Activated naive CD4-positive, alpha-beta T cell treated with anti-CD3 and anti-CD28 coated beads, Interleukin-2, amount 10 ng/mL, durations not matched to agents 7 days and 5 days (primary cell): ENCODE data around the gene TCEA3.

Experiments used
- CTCF ChIA-PET: fragments of 350-600 bp; sonication (Branson Sonifier 250); formaldehyde crosslinking; loops from one replicate; lab custom pipeline; 2021; ENCODE audit warnings: antibody characterized with exemption; lab: Charles Lee
- DNase-seq: peaks from one replicate; pipeline ENCODE4 v3.0.0-alpha.2; 2020
- H3K27ac Mint-ChIP-seq: one replicate; pipeline ENCODE4 v1.8.0; 2021; ENCODE audit warnings: mild to moderate bottlenecking, moderate library complexity, mixed read lengths
- H3K27me3 Mint-ChIP-seq: one replicate; pipeline ENCODE4 v1.8.0; 2021; ENCODE audit warnings: mild to moderate bottlenecking, mixed read lengths
- H3K36me3 Mint-ChIP-seq: one replicate; pipeline ENCODE4 v1.8.0; 2021; ENCODE audit warnings: mixed read lengths
- H3K4me1 Mint-ChIP-seq: one replicate; pipeline ENCODE4 v1.8.0; 2021; ENCODE audit warnings: mixed read lengths
- H3K4me3 Mint-ChIP-seq: one replicate; pipeline ENCODE4 v1.8.0; 2021; ENCODE audit warnings: mild to moderate bottlenecking, moderate library complexity, mixed read lengths
- H3K9me3 Mint-ChIP-seq: one replicate; pipeline ENCODE4 v1.8.0; 2021; ENCODE audit warnings: mixed read lengths

The TCEA3 gene

GRCh38 chr1:23368562-23369334 lies 55.8 kb downstream of the TCEA3 start:
- Mint-ChIP-seq H3K4me3 (peak overlapping the region; percentile 97), H3K9me3 (peaks cover 19% of the 10 kb centered on the region), H3K27me3 (no peaks in the 10 kb centered on the region), H3K27ac (peak overlapping the region; percentile 98), H3K4me1 (peaks cover 40% of the 10 kb centered on the region), H3K36me3 (peaks cover 35% of the 10 kb centered on the region)
- CTCF ChIA-PET, result interaction anchor here (0.8 to 1.5 kb wide), 6 partner anchors 23 to 189 kb away, joined by 3 to 7 read pairs (median 4); partner anchors contain the start of gene HNRNPR
- peak; percentile 91 for DNase-seq

GRCh38 chr1:23367791-23368561 lies 56.6 kb downstream of the TCEA3 start:
- Mint-ChIP-seq H3K4me1 (peaks cover 40% of the 10 kb centered on the region), H3K9me3 (peaks cover 24% of the 10 kb centered on the region), H3K27ac (peak overlapping the region; percentile 98), H3K36me3 (peaks cover 42% of the 10 kb centered on the region), H3K27me3 (no peaks in the 10 kb centered on the region), H3K4me3 (peak overlapping the region; percentile 97)
- DNase-seq, result peak; percentile 99
- CTCF ChIA-PET, result interaction anchor here (0.8 to 1.5 kb wide), 6 partner anchors 22 to 190 kb away, joined by 3 to 7 read pairs (median 4); partner anchors contain the start of gene HNRNPR

- peaks cover 47% of the 10 kb centered on the region for H3K36me3 Mint-ChIP-seq
- peaks cover 29% of the 10 kb centered on the region for H3K9me3 Mint-ChIP-seq
- H3K4me3 Mint-ChIP-seq, result peak overlapping the region; percentile 97
- H3K27me3 Mint-ChIP-seq, result no peaks in the 10 kb centered on the region
- H3K4me1 Mint-ChIP-seq, result peaks cover 40% of the 10 kb centered on the region
- H3K27ac Mint-ChIP-seq, result peak overlapping the region; percentile 98
- CTCF ChIA-PET, result interaction anchor here (1.3 to 1.5 kb wide), 2 partner anchors 23 to 37 kb away, joined by 6 to 7 read pairs; partner anchors contain the start of gene HNRNPR
- DNase-seq, result no peak
Measured at GRCh38 chr1:23367451-23367790, 57.1 kb downstream of the TCEA3 start.

GRCh38 chr1:23366598-23366997 lies 58.0 kb downstream of the TCEA3 start:
- H3K4me3 Mint-ChIP-seq, result peak overlapping the region; percentile 97
- H3K27me3 Mint-ChIP-seq, result no peaks in the 10 kb centered on the region
- no peak for DNase-seq
- H3K36me3 Mint-ChIP-seq, result peaks cover 53% of the 10 kb centered on the region
- no peak overlapping the region for H3K27ac Mint-ChIP-seq
- CTCF ChIA-PET, result interaction anchor here (1.8 kb wide), 1 partner anchor 37 kb away, joined by 3 read pairs; no protein-coding TSS in a partner anchor
- peaks cover 40% of the 10 kb centered on the region for H3K4me1 Mint-ChIP-seq
- H3K9me3 Mint-ChIP-seq, result peaks cover 37% of the 10 kb centered on the region

GRCh38 chr1:23366146-23366545 lies 58.4 kb downstream of the TCEA3 start:
- no peak overlapping the region for H3K27ac Mint-ChIP-seq

GRCh38 chr1:23362218-23362713 lies 62.3 kb downstream of the TCEA3 start:
- Mint-ChIP-seq H3K27me3 (no peaks in the 10 kb centered on the region), H3K27ac (no peak overlapping the region), H3K9me3 (peaks cover 74% of the 10 kb centered on the region), H3K4me3 (no peak overlapping the region), H3K36me3 (peaks cover 73% of the 10 kb centered on the region), H3K4me1 (peaks cover 14% of the 10 kb centered on the region)
- DNase-seq, result no peak
- CTCF ChIA-PET, result interaction anchor here (1.3 kb wide), 1 partner anchor 170 kb away, joined by 4 read pairs; no protein-coding TSS in a partner anchor

More at GRCh38 chr1:23366146-23366545, 58.4 kb downstream of the TCEA3 start:
- H3K9me3 Mint-ChIP-seq, result peaks cover 42% of the 10 kb centered on the region
- DNase-seq, result no peak
- CTCF ChIA-PET, result interaction anchor here (1.8 kb wide), 1 partner anchor 37 kb away, joined by 3 read pairs; no protein-coding TSS in a partner anchor
- H3K27me3 Mint-ChIP-seq, result no peaks in the 10 kb centered on the region
- H3K4me1 Mint-ChIP-seq, result peaks cover 38% of the 10 kb centered on the region
- peaks cover 58% of the 10 kb centered on the region for H3K36me3 Mint-ChIP-seq
- no peak overlapping the region for H3K4me3 Mint-ChIP-seq

GRCh38 chr1:23358310-23358875 lies 66.2 kb downstream of the TCEA3 start:
- CTCF ChIA-PET, result no interaction called here
- no peaks in the 10 kb centered on the region for H3K27me3 Mint-ChIP-seq
- H3K4me3 Mint-ChIP-seq, result no peak overlapping the region
- peaks cover 63% of the 10 kb centered on the region for H3K9me3 Mint-ChIP-seq
- peaks cover 46% of the 10 kb centered on the region for H3K36me3 Mint-ChIP-seq
- H3K27ac Mint-ChIP-seq, result no peak overlapping the region
- H3K4me1 Mint-ChIP-seq, result peaks cover 5% of the 10 kb centered on the region
- DNase-seq, result no peak

GRCh38 chr1:23357138-23357908 lies 67.2 kb downstream of the TCEA3 start:
- H3K36me3 Mint-ChIP-seq, result peaks cover 35% of the 10 kb centered on the region
- H3K27me3 Mint-ChIP-seq, result no peaks in the 10 kb centered on the region
- CTCF ChIA-PET, result interaction anchor here (0.6 to 1.2 kb wide), 3 partner anchors 20 to 117 kb away, joined by 3 read pairs; no protein-coding TSS in a partner anchor
- H3K9me3 Mint-ChIP-seq, result peaks cover 55% of the 10 kb centered on the region
- H3K4me3 Mint-ChIP-seq, result no peak overlapping the region
- no peak for DNase-seq
- H3K4me1 Mint-ChIP-seq, result peaks cover 5% of the 10 kb centered on the region
- no peak overlapping the region for H3K27ac Mint-ChIP-seq

GRCh38 chr1:23356471-23357137 lies 67.9 kb downstream of the TCEA3 start:
- Mint-ChIP-seq H3K27me3 (no peaks in the 10 kb centered on the region), H3K9me3 (peaks cover 48% of the 10 kb centered on the region), H3K4me1 (peaks cover 5% of the 10 kb centered on the region), H3K27ac (no peak overlapping the region), H3K36me3 (peaks cover 28% of the 10 kb centered on the region), H3K4me3 (no peak overlapping the region)
- CTCF ChIA-PET, result interaction anchor here (0.6 to 1.2 kb wide), 3 partner anchors 20 to 116 kb away, joined by 3 read pairs; no protein-coding TSS in a partner anchor
- DNase-seq, result no peak

GRCh38 chr1:23354245-23354644 lies 70.3 kb downstream of the TCEA3 start:
- peaks cover 24% of the 10 kb centered on the region for H3K9me3 Mint-ChIP-seq
- CTCF ChIA-PET, result no interaction called here
- H3K27me3 Mint-ChIP-seq, result peaks cover 5% of the 10 kb centered on the region
- no peak overlapping the region for H3K27ac Mint-ChIP-seq
- no peak for DNase-seq
- H3K36me3 Mint-ChIP-seq, result peaks cover 5% of the 10 kb centered on the region
- H3K4me3 Mint-ChIP-seq, result no peak overlapping the region
- peaks cover 5% of the 10 kb centered on the region for H3K4me1 Mint-ChIP-seq

GRCh38 chr1:23352096-23352695 lies 72.4 kb downstream of the TCEA3 start:
- Mint-ChIP-seq H3K27ac (no peak overlapping the region), H3K4me1 (peaks cover 5% of the 10 kb centered on the region), H3K4me3 (no peak overlapping the region), H3K9me3 (peaks cover 10% of the 10 kb centered on the region), H3K36me3 (no peaks in the 10 kb centered on the region), H3K27me3 (peaks cover 9% of the 10 kb centered on the region)
- CTCF ChIA-PET, result no interaction called here
- no peak for DNase-seq

- DNase-seq, result no peak
- Mint-ChIP-seq H3K27ac (peak overlapping the region; percentile 45), H3K4me3 (peak overlapping the region; percentile 23), H3K9me3 (no peaks in the 10 kb centered on the region), H3K4me1 (peaks cover 24% of the 10 kb centered on the region), H3K27me3 (peaks cover 6% of the 10 kb centered on the region), H3K36me3 (peaks cover 9% of the 10 kb centered on the region)
- CTCF ChIA-PET, result interaction anchor here (0.5 to 1.0 kb wide), 2 partner anchors 22 to 24 kb away, joined by 3 to 4 read pairs; no protein-coding TSS in a partner anchor
Measured at GRCh38 chr1:23345920-23346319, 78.6 kb downstream of the TCEA3 start.
